ENCODE results near the gene RMDN3. TPM values are rescaled to one million over a fixed set of nuclear protein-coding genes. Genes with fewer than 3 reads are reported as not detected.

RMDN3 gene
- total RNA-seq, 1 experiment from 2014 or later, result 28.3 TPM

GRCh38 chr15:40693904-40694687, 61.0 kb downstream of the RMDN3 start:
- H3K4ac ChIP-seq (ENCODE audit: low read depth, low read length), result no peak overlapping the region
- no peak overlapping the region for H3K56ac ChIP-seq (ENCODE audit: insufficient read length, low read depth, low read length)
- no peaks in the 10 kb centered on the region; the same call in 1 of the 2 replicates for H3K4me1 ChIP-seq (ENCODE audit: insufficient read depth, low read length)
- no peak overlapping the region for H2BK120ac ChIP-seq (ENCODE audit: low read depth, low read length, poor library complexity, severe bottlenecking)
- TF ChIP-seq CTCF (conservative IDR thresholded peaks at IDR 0.05), result no peak
- no peaks in the 10 kb centered on the region for H3K9me3 ChIP-seq (ENCODE audit: control insufficient read depth, low read depth, low read length)
- no peak for DNase-seq
- peaks cover 8 to 21% (median 15%) of the 10 kb centered on the region in 3 experiments; a peak in 6 of 7 replicates for H3K36me3 Mint-ChIP-seq (ENCODE audit: insufficient read depth in 1 of 3, low read depth in 3 of 3)
- H3K4me3 Mint-ChIP-seq, result peak overlapping the region; percentile 87 to 98
- no peak overlapping the region for H4K91ac ChIP-seq (ENCODE audit: insufficient read length, low read depth, low read length)
- no peak overlapping the region for H2BK5ac ChIP-seq (ENCODE audit: insufficient read length, low read length)
- no peaks in the 10 kb centered on the region for H3K23me2 ChIP-seq (ENCODE audit: insufficient read length, low read depth, low read length, poor library complexity, severe bottlenecking)
- peak overlapping the region; percentile 92 to 99 (median 97) for H3K27ac Mint-ChIP-seq
- H2AK5ac ChIP-seq (ENCODE audit: insufficient read length, low read length), result no peak overlapping the region
- H3K9me3 Mint-ChIP-seq, result no peaks in the 10 kb centered on the region; a peak in 1 of 5 replicates
- H3K18ac ChIP-seq (ENCODE audit: insufficient read length, low read depth, low read length), result no peak overlapping the region
- H3K9ac ChIP-seq (ENCODE audit: extremely low read depth, insufficient read length, low read length), result peak overlapping the region; percentile 61
- H3K27ac ChIP-seq (ENCODE audit: insufficient read length, low read depth, low read length), result no peak overlapping the region
- no CpG with 5 or more reads among the region's 31 CpGs for whole genome bisulfite sequencing (ENCODE audit: extremely low coverage, insufficient read length, low lambda C conversion rate)
- no peak overlapping the region for H3T11ph ChIP-seq (ENCODE audit: low read length)
- no peak overlapping the region for H3K14ac ChIP-seq (ENCODE audit: insufficient read depth, low read length)
- peaks cover 12 to 21% of the 10 kb centered on the region in 2 experiments for H3K4me1 Mint-ChIP-seq
- no peaks in the 10 kb centered on the region for H4K20me1 ChIP-seq (ENCODE audit: control insufficient read depth, insufficient read depth, insufficient read length)
- H4K8ac ChIP-seq (replicated peaks; ENCODE audit: insufficient read length, low read depth, low read length), result no peak overlapping the region
- no peak overlapping the region for H2BK15ac ChIP-seq (ENCODE audit: low read depth, low read length)
- no peaks in the 10 kb centered on the region; the same call in 1 of the 2 replicates for H3K79me2 ChIP-seq (ENCODE audit: insufficient read depth, low read length)
- H3K79me1 ChIP-seq (ENCODE audit: insufficient read depth, low read depth, low read length, poor library complexity, severe bottlenecking), result no peaks in the 10 kb centered on the region
- no peak overlapping the region for H2BK12ac ChIP-seq (ENCODE audit: insufficient read length, low read depth, low read length)
- H3K27me3 Mint-ChIP-seq (ENCODE audit: low read depth), result no peaks in the 10 kb centered on the region; the same call in 1 of the 2 replicates
- no peak overlapping the region for H2AFZ ChIP-seq (ENCODE audit: low read length)
- no peak overlapping the region for H3K23ac ChIP-seq (ENCODE audit: insufficient read length, low read depth, low read length)
- H3K27me3 ChIP-seq (ENCODE audit: insufficient read depth, low read length), result no peaks in the 10 kb centered on the region
- H3K4me2 ChIP-seq (ENCODE audit: insufficient read depth, insufficient read length, low read length), result peak overlapping the region; percentile 83
- H4K5ac ChIP-seq (ENCODE audit: insufficient read length, low read depth, low read length), result no peak overlapping the region
- H2BK20ac ChIP-seq (ENCODE audit: low read depth, low read length, poor library complexity, severe bottlenecking), result no peak overlapping the region

Data from H9 (cell line).